Thyroid gland (tissue), 4 donors: Measurements from ENCODE around the gene C10orf105. TPM values are rescaled to one million over a fixed set of nuclear protein-coding genes. Genes with fewer than 3 reads are reported as not detected.
A peak's percentile ranks its signal among the peaks of the same experiment; 100 is the strongest.

ENCODE experiments used
- DNase-seq, 2 donors: peaks; one replicate each; pipeline ENCODE4 v3.0.0-alpha.2; 2019
- H3K27ac ChIP-seq, 3 donors: fragments of 200-600 bp; sonication (generic); 1 replicate in 2 of 3; 2 replicates in 1 of 3; pipeline ENCODE4 v1.5.1; 2016 to 2019; ENCODE audit warnings: mild to moderate bottlenecking in 1 of 3, moderate library complexity in 1 of 3
- H3K27me3 ChIP-seq: fragments of 200-600 bp; sonication (generic); one replicate; pipeline ENCODE4 v1.5.1; 2019
- H3K36me3 ChIP-seq, 2 donors: fragments of 200-600 bp; sonication (generic); one replicate each; pipeline ENCODE4 v1.5.1; 2016 to 2019
- H3K4me1 ChIP-seq, 2 donors: fragments of 200-600 bp; sonication (generic); one replicate each; pipeline ENCODE4 v1.5.1; 2017 to 2019
- H3K4me3 ChIP-seq, 3 donors: fragments of 200-600 bp; sonication (generic); replicated peaks in 1 of 3; 1 replicate in 2 of 3; 2 replicates in 1 of 3; pipeline ENCODE4 v1.5.1; 2016; ENCODE audit warnings: mild to moderate bottlenecking in 1 of 3
- H3K9me3 ChIP-seq: fragments of 200-600 bp; sonication (generic); one replicate; pipeline ENCODE4 v1.5.1; 2017
- CTCF ChIP-seq, 6 experiments: fragments of 200-600 bp in 3 of 6; fragments of 450-650 bp in 3 of 6; sonication (generic) in 3 of 6; IDR thresholded peaks; one replicate each; pipeline ENCODE4 v1.5.1; 2016 to 2019; ENCODE audit warnings: antibody characterized with exemption in 6 of 6, mild to moderate bottlenecking in 2 of 6, inconsistent platforms in 1 of 6, moderate library complexity in 1 of 6
- POLR2A ChIP-seq, 2 donors: fragments of 450-650 bp; IDR thresholded peaks; one replicate each; pipeline ENCODE4 v1.6.1; 2017; ENCODE audit warnings: antibody characterized with exemption in 2 of 2, mild to moderate bottlenecking in 2 of 2, moderate library complexity in 1 of 2
- WGBS, 2 donors: methylation state at CpG; one replicate each; pipeline ENCODE4 v1.1.5; 2017; 5-methylcytosine and 5-hydroxymethylcytosine counted together
- intact Hi-C: fragments of 100-400 bp; cut with DNase I; formaldehyde crosslinking; loops from one replicate; pipeline ENCODE4 v1.15.1; 2023
- total RNA-seq, 4 donors: library from RNA; depleted of rRNA; stranded (reverse); fragments of >200 nt; gene quantifications; one replicate each; pipeline ENCODE4 v1.2.3, GENCODE V29; 2016

C10orf105 gene
- total RNA-seq, 4 donors from 2014 or later: not detected

GRCh38 chr10:71710519-71710918 is 9.1 kb downstream of the C10orf105 start:
- Histone ChIP-seq H3K4me3 (no peak overlapping the region), H3K36me3 (no peaks in the 10 kb centered on the region), H3K27ac (no peak overlapping the region), H3K4me1 (peaks cover 16 to 30% of the 10 kb centered on the region in 2 donors), H3K9me3 (no peaks in the 10 kb centered on the region), H3K27me3 (no peaks in the 10 kb centered on the region)
- no peak for DNase-seq
- 65 to 89% methylated on average over 2 of the region's 2 CpGs for WGBS, 2 donors
- TF ChIP-seq POLR2A (IDR thresholded peaks at IDR 0.05) (no peak), CTCF (IDR thresholded peaks at IDR 0.05) (no peak)
- intact Hi-C loops: no loop called here

DNA sequence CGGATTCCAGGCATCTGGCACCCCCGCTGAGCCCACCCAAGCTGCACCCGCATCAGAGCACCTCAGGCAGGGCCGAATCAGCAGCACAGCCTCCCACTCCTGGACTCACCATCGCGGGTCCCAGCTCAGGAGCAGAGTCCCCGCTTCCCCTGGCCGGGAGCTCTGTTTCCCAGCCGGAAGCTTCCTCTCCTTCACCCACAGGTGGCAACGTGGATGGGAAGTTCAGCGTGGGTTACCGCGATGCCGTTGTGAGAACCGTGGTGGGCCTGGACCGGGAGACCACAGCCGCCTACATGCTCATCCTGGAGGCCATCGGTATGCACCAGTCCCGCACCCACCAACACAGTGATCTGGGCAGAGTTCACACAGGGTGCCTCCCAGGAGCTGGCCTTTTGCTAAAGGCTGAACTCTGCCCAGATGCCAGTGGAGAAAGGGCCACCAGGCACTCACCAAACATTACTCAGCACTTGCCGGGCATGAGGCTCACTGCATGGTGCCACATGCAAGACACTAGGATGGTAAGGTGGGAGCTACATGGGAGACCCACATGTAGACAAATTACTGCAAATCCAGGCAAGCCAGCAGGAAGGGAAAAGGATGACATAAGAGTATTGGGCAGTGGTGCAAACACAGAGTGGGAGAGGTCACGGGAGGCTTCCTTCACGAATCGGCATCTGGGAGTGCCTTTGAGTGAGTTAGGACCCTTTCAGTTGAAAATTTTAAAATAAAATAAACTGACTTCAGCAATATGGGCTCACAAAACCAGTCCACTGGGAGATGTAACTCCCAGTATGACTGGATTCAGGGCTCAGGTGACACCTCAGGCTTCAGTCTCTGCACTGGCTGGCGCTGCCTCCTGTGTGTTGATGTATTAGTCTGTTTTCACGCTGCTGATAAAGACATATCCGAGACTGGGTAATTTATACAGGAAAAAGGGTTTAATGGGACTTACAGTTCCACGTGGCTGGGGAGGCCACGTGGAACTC is 10.4 kb downstream of the C10orf105 start:
- H3K27ac ChIP-seq: no peak overlapping the region
- no peaks in the 10 kb centered on the region for H3K27me3 ChIP-seq
- H3K9me3 ChIP-seq: no peaks in the 10 kb centered on the region
- no peak overlapping the region for H3K4me3 ChIP-seq
- no peaks in the 10 kb centered on the region for H3K36me3 ChIP-seq
- DNase-seq: no peak
- WGBS, 2 donors: 84% methylated on average over 16 to 28 of the region's 28 CpGs
- intact Hi-C loops: loop anchor here (5.0 kb wide), 2 partner anchors 327 to 392 kb away; partner anchors contain the start of gene SLC29A3
- TF ChIP-seq CTCF (IDR thresholded peaks at IDR 0.05): no peak
- no peak for TF ChIP-seq POLR2A (IDR thresholded peaks at IDR 0.05)
- H3K4me1 ChIP-seq: peaks cover 12 to 17% of the 10 kb centered on the region in 2 donors

DNA sequence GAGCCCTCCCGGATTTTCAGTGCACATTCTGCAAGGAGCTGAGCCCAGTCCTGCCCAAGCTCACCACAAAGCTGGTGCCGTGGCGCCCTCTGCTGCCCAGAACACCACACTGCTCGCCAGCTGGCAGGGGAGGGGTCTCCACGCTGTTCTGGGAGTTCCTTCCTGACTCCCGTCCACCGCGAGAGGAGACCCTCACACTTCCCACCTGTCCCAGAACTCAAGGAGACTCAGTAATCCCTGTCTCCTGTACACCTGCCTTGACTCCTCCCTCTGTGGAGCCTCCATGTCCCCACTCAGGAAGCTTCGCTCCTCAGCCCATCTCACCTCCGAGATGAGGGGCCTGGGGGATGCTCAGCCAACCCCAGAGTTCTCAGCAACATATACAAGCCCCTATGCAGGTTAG is 11.3 kb downstream of the C10orf105 start:
- no peaks in the 10 kb centered on the region for H3K27me3 ChIP-seq
- DNase-seq: peak; percentile 48 to 52
- TF ChIP-seq POLR2A (IDR thresholded peaks at IDR 0.05) (no peak), CTCF (IDR thresholded peaks at IDR 0.05) (peak; percentile 48 to 92 (median 74))
- H3K4me3 ChIP-seq: no peak overlapping the region
- 17% methylated on average over 7 to 9 of the region's 10 CpGs for WGBS, 2 donors
- intact Hi-C loops: loop anchor here (5.0 kb wide), 2 partner anchors 326 to 391 kb away; partner anchors contain the start of gene SLC29A3
- peaks cover 3 to 8% of the 10 kb centered on the region in 2 donors for H3K4me1 ChIP-seq
- H3K27ac ChIP-seq: no peak overlapping the region
- H3K36me3 ChIP-seq: no peaks in the 10 kb centered on the region
- no peaks in the 10 kb centered on the region for H3K9me3 ChIP-seq

DNA sequence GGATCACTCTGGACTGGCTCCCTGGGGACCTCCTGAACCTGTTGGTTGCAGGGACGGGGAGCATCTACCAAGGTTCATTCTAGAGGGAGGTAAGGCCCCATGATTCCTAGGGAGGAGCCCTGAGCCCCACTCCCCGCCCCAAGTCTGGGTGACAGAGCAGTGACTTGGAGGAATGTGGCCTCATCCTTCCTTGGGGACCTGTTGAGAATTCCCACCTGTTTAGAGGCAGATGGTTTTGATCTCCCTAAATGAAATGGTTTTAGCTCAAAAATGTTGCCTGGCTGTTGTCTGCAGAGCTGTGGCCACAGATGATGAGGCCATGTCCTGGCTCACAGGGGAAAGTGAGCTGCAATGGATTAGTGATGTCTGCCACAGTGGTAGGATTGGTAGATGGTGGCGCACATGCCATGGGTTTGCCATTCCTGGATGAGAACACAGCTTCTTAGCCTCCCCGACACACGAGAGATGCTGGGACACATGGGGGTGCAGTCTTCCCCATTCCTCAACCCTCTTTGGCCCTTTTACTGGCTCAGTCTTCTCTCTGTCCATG is 12.3 kb downstream of the C10orf105 start:
- H3K27me3 ChIP-seq: no peaks in the 10 kb centered on the region
- no peaks in the 10 kb centered on the region for H3K9me3 ChIP-seq
- intact Hi-C loops: loop anchor here (5.0 kb wide), 2 partner anchors 325 to 390 kb away; partner anchors contain the start of gene SLC29A3
- no peaks in the 10 kb centered on the region for H3K4me1 ChIP-seq
- 94 to 96% methylated on average over 4 of the region's 5 CpGs for WGBS, 2 donors
- H3K36me3 ChIP-seq: no peaks in the 10 kb centered on the region
- TF ChIP-seq POLR2A (IDR thresholded peaks at IDR 0.05) (no peak), CTCF (IDR thresholded peaks at IDR 0.05) (no peak)
- no peak overlapping the region for H3K27ac ChIP-seq
- no peak for DNase-seq
- H3K4me3 ChIP-seq: no peak overlapping the region
